Dermis microvascular lymphatic vessel endothelial cell (primary cell): Measurements from ENCODE around the gene LAYN. TPM values are rescaled to one million over a fixed set of nuclear protein-coding genes. Genes with fewer than 3 reads are reported as not detected.

Experiments used
- DNase-seq, 2 donors: peaks; one replicate each; pipeline versions ENCODE4 v3.0.0 to v3.0.0-alpha.2; 2010; ENCODE audit warnings: low read depth in 2 of 2
- total RNA-seq: library from RNA; depleted of rRNA; stranded (reverse); fragments of >200 nt; gene quantifications from 2 replicates; pipeline ENCODE4 v1.2.1, GENCODE V29; 2014

LAYN gene
- total RNA-seq, 1 donor from 2014 or later, result 89.7 TPM

DNA sequence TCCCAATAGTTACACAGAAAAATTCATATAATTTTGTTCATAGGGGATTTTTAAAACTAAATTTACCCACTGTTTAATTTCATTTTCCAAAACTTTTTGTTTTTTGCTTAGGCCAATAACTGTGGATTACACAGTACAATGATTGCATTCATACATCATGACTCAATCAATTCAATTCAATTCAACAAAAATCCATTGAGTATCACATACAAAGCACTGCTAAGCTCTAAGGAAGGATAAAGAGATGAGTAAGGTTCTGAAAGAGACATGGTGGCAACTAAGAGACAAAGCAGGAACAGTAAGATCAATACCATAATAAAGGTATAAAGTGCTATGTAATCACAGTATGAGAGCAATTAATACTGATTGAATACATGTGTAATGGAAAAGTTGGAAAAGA is 9.4 kb upstream of the LAYN start:
- DNase-seq, result no peak

DNA sequence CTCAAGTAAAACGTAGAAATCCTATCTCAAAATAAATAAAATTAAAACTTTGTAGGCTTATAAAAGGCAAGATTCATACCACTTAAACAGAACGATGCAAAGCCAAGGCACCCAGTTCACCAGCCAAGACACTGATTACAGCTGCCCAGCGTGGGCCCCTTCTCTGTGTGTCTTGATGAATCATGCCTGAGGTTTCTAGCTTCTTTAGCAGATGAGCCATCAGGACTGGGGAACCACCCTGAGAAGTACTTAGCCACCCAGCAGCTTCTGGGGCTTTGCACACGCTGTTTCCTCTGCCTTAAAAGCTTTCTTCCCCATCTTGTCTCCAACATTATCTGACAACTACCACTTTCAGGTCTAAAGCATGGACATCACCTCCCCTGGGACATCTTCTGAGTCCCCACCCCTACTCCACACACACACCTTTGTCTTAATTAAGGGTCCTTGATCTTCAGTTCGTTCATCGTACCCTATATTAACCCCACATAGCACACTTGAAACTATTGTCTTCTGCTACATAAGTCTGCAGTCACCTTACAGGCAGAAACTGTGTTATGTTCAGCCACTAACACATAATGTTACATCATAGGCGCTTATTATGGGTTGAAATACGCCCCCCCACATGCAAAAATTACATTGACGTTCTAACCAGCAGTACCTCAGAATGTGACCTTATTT is 8.7 kb upstream of the LAYN start:
- DNase-seq, result no peak

DNA sequence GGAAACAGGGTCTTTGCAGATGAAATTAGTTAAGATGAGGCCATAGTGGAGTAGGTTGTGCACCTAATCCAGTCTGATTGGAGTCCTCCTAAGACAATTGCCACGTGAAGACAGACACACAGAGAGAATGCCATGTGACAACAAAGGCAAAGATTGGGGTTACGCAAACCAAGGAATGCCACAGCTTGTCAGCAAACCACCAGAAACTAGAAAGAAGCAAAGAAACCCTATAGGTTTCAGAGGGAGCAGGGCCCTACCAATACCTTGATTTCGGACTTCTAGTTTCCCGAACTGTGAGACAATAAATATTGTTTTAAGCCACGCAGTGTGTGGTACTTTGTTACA is 8.2 kb upstream of the LAYN start:
- DNase-seq, result no peak

DNA sequence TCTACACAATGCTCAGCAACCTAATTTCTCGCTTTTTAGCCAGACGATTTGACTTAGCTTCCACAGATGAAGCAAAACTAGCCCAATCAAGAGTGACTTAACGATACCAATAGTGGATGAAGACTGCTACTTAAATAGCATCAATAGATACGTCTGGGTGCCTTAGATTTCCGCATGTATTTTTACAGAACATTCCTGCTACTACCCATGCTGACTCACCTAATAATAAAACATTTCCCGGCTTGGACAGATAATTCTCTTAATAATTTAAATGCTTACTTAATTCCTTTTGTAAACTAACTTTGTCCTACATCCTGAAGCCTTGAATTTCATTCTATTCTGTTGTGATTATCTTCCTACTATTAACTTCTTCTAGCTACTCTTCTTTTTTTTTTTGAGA is 5.2 kb upstream of the LAYN start:
- DNase-seq, result no peak

DNA sequence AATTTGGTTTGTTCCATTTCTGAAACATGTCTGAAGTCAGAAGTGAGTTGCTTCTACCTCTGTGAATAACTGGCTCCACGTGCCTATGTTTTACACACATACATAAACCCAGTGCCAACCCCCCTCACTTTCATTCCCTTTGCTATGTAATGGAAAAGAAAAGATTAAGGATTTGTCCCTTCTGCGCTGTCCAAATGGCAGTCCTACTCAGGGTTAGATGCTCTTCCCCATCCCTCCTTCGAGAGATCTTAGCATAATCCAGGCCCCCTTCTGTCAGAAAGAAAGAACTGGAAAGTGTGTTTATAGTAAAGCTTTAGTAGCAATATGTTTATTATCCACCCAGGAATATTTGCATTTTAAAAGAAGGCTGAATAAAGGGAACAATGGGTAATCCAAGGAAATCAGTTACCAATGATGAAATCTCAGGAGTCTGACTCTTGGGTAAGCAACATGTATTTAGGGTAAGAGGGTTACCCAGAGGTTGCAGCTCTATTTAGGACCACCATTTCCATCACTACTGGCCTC is 3.1 kb upstream of the LAYN start:
- DNase-seq, result no peak

DNA sequence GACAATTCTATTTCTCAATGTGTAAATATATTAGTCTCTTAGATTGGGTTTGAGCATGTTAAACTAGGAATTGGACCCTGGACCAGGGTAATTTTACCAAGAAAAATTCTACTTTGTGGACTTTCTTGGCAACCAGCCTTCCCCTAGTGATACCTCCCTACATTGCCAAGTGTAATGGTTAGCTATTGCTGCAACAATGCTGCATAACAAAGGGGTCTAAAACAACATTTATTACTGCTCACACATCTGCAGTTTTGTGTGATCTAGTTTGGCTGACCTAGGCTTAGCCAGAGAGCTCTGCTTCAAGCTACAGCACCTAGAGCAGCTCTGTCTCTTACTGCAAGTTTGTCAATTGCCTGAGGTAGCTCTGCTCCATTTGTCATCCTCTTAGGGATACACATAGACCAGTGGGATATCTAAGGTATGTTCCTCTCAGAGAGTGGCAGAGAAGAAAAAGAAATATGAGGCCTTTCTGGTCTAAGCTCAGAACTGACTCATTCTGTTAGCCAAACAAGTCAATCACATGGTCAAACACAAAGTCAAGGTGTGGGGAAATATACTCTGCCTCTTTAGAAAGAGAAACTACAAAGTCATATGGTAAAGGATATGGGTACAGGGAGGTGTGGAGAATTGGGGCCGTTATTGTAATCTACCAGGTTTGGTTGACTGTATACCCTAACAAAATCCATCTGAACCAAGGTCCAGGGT is 2.0 kb upstream of the LAYN start:
- DNase-seq, result no peak

DNA sequence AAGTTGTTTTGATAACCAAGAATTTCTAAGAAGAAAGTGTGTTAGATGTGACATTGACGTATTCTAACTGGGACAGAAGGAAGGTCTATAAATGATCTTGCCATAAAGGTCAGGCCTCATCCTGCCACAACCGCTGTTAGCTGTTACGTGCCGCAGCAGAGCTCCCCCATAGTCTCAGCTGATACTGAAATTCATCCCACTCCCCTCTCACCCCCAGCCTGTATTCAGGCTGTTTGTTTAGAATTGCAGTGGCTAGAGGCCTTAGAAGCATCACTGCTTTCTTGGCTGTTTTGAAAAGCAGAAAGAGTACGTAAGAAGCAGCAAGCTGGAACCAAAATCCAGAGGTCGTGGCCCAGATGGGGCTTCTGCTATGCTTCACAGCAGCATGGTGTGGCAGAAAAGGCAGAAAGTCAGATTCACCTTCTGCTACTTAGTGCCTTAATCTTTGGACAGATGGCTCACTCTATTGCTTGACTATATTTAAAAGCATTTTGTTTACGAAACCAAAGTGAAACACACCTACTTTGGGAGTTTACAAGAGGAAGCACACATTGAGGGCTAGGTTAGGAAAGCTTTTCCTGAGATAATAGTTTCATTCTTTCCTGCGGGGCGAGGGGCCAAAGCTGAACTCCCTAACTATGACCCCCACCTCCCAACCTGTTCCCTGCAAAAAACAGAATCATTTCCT is 950 bp upstream of the LAYN start:
- no peak for DNase-seq

DNA sequence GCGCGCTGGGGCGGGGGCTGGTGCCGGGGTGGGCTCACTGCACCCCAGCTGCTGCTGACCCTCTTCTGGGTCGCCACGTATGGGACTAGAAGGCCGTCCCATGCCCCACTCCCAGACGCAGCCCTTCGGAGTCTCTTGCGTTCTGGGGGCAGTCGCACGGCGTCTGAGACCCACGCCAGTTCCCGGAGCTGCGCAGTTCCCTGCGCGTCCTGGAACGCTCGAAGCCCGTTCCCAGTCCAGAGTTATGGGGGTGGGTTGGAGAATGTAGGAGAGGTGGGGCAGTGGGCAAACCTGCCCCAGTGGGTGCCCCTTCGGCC is 375 bp downstream of the LAYN start:
- no peak for DNase-seq

DNA sequence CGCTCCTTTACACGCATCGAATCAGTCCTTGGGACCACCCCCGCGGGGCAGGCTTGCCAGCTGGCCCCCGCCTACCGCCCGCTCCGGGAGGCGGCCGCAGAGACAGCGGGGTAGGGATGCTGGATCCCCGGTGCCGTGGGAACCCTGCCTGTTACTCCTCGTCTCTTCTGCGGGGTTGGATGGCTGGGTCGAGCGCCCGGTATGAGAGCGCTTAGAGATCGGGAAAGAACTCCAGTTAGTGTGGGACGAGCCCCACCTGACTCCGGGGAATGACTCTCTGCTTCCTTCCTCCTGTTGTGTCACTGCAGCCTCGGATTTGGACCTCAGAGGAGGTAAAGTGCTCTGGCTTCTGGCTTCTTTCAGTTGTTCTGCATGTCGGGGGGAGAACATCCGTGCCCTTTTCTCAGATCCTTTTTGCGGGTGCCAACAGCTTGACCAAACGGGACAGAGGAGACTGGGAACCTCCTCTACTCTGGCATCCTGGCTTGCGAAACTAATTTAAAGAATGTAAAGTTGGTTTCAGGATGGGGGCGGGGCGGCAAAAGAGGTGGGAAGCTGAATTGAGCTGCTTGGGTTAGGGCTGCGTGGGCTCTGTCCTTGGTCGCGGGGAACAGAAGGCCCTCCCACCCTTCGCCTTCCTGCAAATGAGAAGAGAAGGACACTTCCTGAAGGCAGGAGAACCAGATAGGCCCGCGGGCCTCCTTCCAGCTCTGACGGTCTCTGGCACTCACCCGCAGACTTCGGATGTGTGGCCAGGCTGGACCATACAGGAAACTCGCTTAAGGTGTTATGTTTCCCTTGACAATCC is 938 bp downstream of the LAYN start:
- peak; percentile 81 to 89 for DNase-seq

DNA sequence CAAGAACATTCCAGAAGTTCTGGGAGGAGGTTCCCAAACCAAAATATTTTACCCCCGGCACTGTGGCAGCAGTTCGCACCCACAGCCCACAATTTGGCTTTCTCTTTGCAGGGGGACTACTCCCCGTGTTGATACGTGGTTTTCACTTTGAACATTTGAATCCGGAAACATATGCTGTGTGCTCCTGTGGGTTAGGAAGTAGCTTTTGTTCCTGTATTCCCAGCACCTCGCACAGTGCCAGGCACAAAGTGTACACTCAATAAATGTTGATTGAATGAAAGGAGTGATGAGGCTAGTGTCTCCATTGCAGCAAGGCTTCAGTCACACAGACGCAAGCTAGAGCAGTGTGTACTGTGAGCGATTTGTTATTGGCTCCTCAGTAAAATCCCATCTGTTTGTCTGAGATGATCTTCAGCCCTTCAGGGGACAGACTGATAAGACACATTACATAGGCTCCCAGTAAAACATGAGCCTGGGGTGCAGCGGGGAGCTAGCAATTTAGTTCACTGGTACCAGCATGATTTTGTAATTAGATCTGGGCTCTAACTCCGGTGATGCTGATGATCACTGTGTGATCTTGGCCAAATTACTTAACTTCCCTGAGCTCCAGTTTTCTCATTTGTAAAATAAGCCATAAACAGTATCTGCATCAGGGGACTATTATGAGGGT is 2.2 kb downstream of the LAYN start:
- peak; percentile 50 to 57 for DNase-seq

DNA sequence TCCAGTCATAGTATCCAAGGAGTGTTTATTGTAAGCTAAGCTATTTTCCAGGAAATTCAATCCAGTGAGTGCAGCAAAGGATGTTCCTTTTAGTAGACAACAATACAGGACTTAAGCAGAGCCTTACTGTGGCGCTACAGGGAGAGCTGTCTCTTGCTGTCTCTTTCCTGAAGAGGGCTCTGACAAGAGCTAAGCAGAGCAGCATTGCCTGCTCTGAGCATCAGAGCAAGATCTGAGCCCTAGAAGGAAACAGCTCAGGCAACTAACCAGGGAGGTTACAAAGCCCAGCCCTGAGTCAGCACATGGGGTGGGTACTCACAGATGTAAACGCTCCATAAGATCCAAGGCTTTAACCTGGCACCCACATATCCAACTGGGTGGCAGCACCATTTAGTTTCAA is 8.0 kb downstream of the LAYN start:
- no peak for DNase-seq

DNA sequence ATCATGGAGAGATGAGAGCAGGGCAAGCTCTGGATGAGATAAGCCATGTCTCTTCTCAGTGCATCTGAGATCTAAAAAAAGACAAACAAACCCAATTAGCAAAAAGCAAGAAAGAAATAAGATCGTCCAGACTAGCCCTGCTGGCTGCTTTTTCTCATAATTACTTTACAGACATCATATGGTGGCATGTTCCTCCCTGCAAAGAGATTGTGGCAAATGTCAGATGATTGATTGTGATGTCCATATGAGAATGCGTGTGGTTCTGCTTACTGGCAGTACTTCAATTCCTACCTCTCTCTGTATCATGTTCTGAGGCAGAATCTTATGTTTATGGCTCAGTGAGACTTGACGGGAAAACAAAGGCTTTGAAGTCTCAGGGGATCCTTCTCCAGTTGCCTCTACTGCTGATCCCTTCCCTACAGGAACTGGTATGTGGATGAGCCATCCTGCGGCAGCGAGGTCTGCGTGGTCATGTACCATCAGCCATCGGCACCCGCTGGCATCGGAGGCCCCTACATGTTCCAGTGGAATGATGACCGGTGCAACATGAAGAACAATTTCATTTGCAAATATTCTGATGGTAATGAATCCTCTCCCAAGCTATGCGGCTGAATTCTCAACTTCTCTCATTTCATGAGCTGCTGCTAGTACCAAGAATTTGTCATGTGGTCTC is 8.8 kb downstream of the LAYN start:
- DNase-seq, result no peak

DNA sequence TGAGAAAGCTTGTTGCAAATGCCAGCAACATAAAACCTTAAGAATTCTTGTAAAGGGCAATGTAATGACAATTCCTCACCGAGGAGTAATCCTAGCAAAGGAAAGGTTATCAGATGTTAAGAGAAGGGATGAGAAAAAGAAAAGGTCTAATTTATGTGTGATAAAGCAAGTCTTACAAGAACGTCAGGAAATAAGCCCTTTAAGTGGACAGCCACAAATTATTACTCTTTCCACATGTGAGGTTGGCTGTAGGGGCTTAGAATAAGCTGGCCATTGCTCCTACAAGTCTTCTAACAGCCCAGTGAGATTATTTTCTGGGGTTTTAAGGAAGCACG is 9.3 kb downstream of the LAYN start:
- no peak for DNase-seq

DNA sequence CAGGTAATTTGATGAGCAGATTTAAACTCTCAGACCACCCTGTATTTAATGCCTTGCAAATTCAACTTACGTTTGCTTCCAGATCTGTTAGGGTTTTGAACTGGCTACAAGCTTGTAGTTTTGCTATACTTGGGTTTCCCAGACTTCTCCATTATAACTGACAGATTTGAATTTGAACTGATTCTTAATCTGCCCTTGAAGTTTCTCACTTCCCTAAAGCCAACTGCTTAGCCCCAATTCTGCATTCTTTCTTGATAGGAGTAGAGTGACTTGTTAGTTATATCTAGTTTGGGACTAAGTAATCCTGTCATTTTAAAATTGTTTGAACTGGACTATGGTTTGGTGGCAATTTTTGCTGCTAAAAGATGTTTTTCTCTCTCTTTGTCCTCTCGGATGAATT is 9.7 kb downstream of the LAYN start:
- DNase-seq, result no peak

DNA sequence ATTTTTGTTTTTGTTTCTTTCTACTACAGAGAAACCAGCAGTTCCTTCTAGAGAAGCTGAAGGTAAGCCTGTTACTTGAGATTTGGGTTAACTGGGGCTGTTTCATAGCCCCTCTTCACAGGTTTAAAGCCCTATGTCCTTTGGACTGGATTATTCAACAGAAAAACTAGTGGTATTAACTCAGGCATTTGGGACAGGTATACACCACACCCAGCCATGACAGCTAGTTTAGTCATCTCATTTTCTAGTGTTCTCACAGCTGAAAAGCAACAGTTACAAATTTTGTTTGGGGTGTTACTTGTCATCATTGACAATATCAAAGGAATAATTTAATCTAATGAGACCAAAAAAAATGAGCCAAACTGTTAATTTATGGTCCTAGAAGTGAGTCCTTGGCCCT is 14.0 kb downstream of the LAYN start:
- DNase-seq, result no peak

DNA sequence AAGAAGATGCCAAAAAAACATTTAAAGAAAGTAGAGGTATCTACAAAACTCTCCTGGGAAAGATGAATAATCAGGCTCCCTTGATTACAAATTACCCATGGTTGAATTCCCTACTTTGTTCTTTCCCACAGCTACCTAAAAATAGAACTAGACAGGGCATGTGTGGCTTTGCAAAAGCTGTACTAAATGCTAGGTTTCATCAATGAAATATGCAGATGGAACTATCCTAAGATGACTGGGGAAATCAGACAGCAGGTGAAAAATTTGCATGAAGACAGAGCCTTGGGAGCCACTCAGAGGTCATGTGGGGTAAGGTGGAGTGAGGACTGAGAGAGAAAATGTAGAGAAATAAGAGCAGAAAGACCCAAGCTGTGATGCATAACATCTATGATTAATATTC is 14.7 kb downstream of the LAYN start:
- no peak for DNase-seq

DNA sequence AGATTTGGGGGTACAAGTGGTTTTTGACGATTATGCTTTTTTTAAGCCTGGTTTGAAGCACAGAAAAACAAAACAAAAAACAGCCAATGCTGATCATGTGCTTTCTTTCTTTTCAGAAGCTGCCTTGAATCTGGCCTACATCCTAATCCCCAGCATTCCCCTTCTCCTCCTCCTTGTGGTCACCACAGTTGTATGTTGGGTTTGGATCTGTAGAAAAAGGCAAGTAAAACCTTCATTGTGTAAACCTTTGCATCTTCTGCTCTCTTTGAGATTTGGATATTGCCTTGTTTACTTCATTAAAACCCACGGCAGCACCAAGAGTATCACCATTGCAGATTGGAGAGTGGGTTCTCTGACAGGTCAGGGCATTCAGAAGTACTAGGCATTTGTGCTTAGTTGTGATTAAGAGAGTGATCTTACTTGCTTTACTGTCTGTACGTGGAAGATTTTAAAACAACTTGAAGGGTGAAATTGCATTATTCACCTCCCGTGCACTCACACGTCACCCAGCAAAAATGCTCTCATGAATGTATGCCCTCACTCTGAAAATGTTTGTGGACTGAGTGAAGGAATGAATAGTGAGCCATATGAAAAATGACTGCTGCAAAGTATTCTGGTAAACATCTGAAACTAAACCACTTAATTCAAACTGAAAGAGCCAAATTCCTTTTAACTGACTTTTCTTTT is 17.0 kb downstream of the LAYN start:
- no peak for DNase-seq

DNA sequence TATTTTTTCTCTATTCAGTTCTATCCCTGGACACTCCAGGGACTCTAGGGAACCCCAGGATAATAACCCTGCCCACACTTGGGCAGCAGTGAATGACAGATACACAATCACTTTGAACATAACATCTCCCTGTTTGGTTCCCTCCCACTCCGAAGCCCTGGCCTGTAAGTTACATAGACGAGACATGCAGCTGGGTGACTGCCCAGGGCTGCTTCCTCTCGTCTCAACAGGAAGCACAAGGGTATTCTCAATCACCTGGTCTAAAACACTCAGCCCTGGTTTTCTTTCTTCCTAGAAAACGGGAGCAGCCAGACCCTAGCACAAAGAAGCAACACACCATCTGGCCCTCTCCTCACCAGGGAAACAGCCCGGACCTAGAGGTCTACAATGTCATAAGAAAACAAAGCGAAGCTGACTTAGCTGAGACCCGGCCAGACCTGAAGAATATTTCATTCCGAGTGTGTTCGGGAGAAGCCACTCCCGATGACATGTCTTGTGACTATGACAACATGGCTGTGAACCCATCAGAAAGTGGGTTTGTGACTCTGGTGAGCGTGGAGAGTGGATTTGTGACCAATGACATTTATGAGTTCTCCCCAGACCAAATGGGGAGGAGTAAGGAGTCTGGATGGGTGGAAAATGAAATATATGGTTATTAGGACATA is 19.4 kb downstream of the LAYN start:
- peak in 1 of 2 donors; percentile 61 for DNase-seq

DNA sequence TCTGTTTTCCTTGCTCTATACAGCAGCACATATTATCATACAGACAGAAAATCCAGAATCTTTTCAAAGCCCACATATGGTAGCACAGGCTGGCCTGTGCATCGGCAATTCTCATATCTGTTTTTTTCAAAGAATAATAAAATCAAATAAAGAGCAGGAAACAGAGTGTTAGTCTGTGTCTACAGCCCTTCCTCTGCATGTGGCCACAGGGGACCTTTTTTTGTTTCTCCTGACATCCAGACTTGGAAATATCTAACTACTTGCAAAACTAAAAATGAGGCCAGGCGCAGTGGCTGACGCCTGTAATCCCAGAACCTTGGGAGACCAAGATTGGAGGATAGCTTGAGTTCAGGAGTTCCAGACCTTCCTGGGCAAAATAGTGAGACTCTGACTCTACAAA is 20.3 kb downstream of the LAYN start:
- peak; percentile 54 to 60 for DNase-seq

DNA sequence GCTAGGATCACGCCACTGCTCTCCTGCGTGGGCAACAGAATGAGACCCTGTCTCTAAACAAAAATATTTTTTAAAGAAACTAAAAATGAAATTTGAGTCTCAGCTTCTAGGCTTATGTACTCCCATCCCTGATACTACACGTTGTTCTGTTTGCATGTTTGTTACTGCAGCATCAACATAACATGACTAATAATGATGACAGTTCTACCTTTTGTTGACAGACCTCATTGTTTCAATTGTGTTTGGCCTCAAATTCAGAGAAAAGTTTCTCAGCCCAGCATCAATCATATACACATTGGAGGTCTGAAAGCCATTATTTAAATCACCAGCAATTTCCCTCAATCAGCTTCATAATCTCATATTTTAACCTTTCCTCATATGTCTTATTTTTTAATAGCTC is 20.8 kb downstream of the LAYN start:
- DNase-seq, result no peak
